Chondrocyte (in vitro differentiated cells): ENCODE measurements around the gene MLXIP. TPM values are rescaled to one million over a fixed set of nuclear protein-coding genes. Genes with fewer than 3 reads are reported as not detected.

Experiments
- DNase-seq: peaks from one replicate; pipeline ENCODE4 v3.0.0; 2021; ENCODE audit warnings: mixed read lengths, low spot score
- H3K27ac Mint-ChIP-seq: one replicate; pipeline ENCODE4 v1.8.0; 2021; ENCODE audit warnings: mild to moderate bottlenecking, moderate library complexity, mixed read lengths; ENCODE audit not compliant: unreplicated experiment
- H3K27me3 Mint-ChIP-seq: 2 replicates; pipeline ENCODE4 v1.8.0; 2021; ENCODE audit warnings: low read depth, mixed read lengths
- H3K36me3 Mint-ChIP-seq: 2 replicates; pipeline ENCODE4 v1.8.0; 2021; ENCODE audit warnings: low read depth, mixed read lengths
- H3K4me1 Mint-ChIP-seq: 2 replicates; pipeline ENCODE4 v1.8.0; 2021; ENCODE audit warnings: low read depth, mild to moderate bottlenecking, mixed read lengths
- H3K4me3 Mint-ChIP-seq: one replicate; pipeline ENCODE4 v1.8.0; 2021; ENCODE audit warnings: mild to moderate bottlenecking, moderate library complexity, mixed read lengths; ENCODE audit not compliant: unreplicated experiment
- H3K9me3 Mint-ChIP-seq: 2 replicates; pipeline ENCODE4 v1.8.0; 2021; ENCODE audit warnings: low read depth, mixed read lengths
- CTCF ChIP-seq: fragments of 200-600 bp; sonication (generic); IDR thresholded peaks from 2 replicates; pipeline ENCODE4 v1.5.0; 2021; ENCODE audit warnings: antibody characterized with exemption, mild to moderate bottlenecking, moderate library complexity
- total RNA-seq: library from RNA; stranded (reverse); gene quantifications from 3 replicates; pipeline ENCODE4 v1.2.1, GENCODE V29; 2021

The MLXIP gene
- total RNA-seq, 1 donor from 2014 or later = 61.7 TPM

DNA sequence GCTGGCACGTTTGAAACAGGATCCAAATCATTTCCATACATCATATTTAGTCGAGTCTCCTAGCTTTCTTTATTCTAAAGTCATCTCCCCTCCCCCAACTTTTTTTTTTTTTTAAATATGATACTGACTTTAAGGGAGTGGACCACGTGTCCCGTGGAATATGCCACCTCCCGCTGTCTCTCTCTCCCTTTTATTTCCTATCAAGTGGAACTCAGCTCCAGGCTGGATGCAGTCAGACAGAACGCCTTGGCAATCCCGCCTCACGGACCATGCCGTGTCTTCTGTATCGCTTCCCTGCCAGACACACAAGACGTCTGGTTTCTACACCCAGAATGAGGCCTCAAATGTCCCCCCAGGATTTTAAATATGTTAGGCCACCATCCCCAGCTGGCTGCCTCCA lies 35.6 kb upstream of the MLXIP start:
- no peak for TF ChIP-seq CTCF
- Mint-ChIP-seq H3K9me3 (no peaks in the 10 kb centered on the region), H3K27me3 (no peaks in the 10 kb centered on the region), H3K4me1 (peaks cover 3% of the 10 kb centered on the region), H3K27ac (no peak overlapping the region), H3K4me3 (no peak overlapping the region), H3K36me3 (peaks cover 10% of the 10 kb centered on the region)
- DNase-seq = no peak

- H3K4me1 Mint-ChIP-seq = peaks cover 3% of the 10 kb centered on the region
- H3K9me3 Mint-ChIP-seq = no peaks in the 10 kb centered on the region
- no peak for TF ChIP-seq CTCF
- no peak overlapping the region for H3K4me3 Mint-ChIP-seq
- H3K27me3 Mint-ChIP-seq = no peaks in the 10 kb centered on the region
- no peak overlapping the region for H3K27ac Mint-ChIP-seq
- peaks cover 11% of the 10 kb centered on the region for H3K36me3 Mint-ChIP-seq
- no peak for DNase-seq
Measured at GRCh38 chr12:122043476-122043875, 35.1 kb upstream of the MLXIP start.

GRCh38 chr12:122045262-122045661 lies 33.3 kb upstream of the MLXIP start:
- Mint-ChIP-seq H3K36me3 (peaks cover 11% of the 10 kb centered on the region), H3K27ac (no peak overlapping the region), H3K9me3 (no peaks in the 10 kb centered on the region), H3K4me1 (peaks cover 3% of the 10 kb centered on the region), H3K27me3 (no peaks in the 10 kb centered on the region), H3K4me3 (no peak overlapping the region)
- TF ChIP-seq CTCF = no peak
- DNase-seq = no peak

- DNase-seq = no peak
- Mint-ChIP-seq H3K9me3 (no peaks in the 10 kb centered on the region), H3K4me3 (no peak overlapping the region), H3K36me3 (peaks cover 11% of the 10 kb centered on the region), H3K4me1 (no peaks in the 10 kb centered on the region), H3K27ac (no peak overlapping the region), H3K27me3 (no peaks in the 10 kb centered on the region)
- TF ChIP-seq CTCF = no peak
Measured at GRCh38 chr12:122046145-122046544, 32.4 kb upstream of the MLXIP start.

GRCh38 chr12:122048151-122048550 lies 30.4 kb upstream of the MLXIP start:
- peaks cover 9% of the 10 kb centered on the region for H3K36me3 Mint-ChIP-seq
- H3K27me3 Mint-ChIP-seq = no peaks in the 10 kb centered on the region
- no peaks in the 10 kb centered on the region for H3K9me3 Mint-ChIP-seq
- no peak overlapping the region for H3K27ac Mint-ChIP-seq
- H3K4me1 Mint-ChIP-seq = peaks cover 4% of the 10 kb centered on the region
- no peak for DNase-seq
- H3K4me3 Mint-ChIP-seq = no peak overlapping the region
- TF ChIP-seq CTCF = no peak
